HG03060 (cell line): ENCODE results near the gene SRGAP1.
"Not testable (repeated sequence)": the region's sequence is repeated elsewhere in the genome, so short reads cannot be mapped to it uniquely, and the experiment has no call there.

ENCODE experiments used
- ATAC-seq: cut with Tn5 transposase; IDR thresholded peaks from one replicate; pipeline ENCODE4 v1.9.1; 2021; ENCODE audit warnings: low read depth, moderate number of reproducible peaks; ENCODE audit not compliant: unreplicated experiment

SRGAP1 gene

GRCh38 chr12:63995512-63995911, 151.0 kb downstream of the SRGAP1 start:
- no peak for ATAC-seq

DNA sequence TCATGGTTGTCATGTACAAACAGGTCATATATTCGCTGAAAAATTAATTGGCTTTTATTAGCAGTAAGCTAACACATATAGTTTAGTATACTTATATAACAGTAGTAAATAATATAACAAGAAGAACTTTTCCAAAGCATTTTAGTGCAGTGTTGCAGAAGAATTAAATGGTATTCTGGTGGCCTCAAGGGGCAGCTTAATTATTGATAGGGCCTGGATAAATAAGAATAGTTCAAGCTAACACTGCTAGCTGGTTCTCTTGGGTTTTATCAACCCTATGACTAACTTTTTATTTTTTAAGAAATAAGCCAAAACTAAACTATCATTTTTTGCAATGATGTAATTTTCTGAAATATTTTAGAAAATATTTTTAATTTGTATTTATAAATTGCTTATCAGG, 152.1 kb downstream of the SRGAP1 start:
- ATAC-seq: no peak

GRCh38 chr12:63997198-63997597, 152.7 kb downstream of the SRGAP1 start:
- ATAC-seq: no peak

DNA sequence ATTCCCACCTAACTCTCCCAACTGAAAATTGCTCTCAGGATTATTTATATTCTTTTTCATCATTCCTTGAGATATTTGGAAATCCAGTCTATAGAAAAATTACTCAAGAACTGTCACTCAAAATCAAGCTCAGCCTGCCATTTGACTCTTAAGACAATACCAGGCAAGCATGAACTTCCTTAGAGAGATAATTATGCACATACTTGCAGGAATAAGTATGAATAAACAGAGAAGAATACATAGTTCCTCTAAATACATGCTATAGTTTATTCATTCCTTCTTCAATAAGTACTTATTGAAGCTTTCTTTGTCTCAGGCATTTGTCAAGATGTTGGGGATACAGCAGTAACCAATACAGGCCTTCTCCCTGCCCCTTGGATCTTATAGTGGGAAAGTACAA, 154.1 kb downstream of the SRGAP1 start:
- ATAC-seq: no peak

DNA sequence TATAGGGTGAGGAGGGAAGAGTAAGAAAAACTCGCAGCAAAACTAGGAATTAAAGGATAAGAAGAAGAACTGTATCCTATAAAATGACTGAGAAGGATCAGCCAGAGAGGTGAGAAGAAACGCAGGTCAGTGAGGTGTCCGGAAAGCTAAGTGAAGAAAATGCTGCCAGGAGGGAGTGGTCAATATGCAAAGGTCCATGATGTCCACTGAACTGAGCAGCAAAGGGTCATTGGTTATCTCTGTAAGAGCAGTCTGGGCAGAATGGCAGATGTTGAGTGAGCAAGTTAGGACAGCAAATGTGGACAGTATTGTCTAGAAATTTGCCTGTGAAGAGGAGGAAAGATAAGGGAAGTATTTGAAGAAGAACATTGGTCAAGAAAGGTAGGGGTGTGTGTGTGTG, 155.4 kb downstream of the SRGAP1 start:
- no peak for ATAC-seq

DNA sequence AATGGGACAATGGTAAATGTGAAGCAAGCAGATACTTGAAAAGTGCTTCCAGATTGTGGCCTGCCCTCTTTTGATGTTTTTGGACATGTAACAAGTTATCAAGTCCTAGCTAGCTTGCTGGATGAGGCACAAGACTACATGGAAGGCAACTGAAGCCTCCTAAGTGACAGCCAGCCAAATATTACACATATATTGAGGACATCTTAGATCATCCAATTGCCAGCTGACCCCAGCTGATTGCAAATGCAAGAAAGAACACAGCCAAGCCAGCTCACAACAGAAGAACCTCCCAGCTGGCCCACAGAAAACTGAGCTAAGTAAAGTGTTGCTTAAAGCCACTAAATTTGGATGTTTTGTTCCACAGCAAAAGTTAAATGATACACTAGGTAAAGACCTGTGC, 156.9 kb downstream of the SRGAP1 start:
- no peak for ATAC-seq

DNA sequence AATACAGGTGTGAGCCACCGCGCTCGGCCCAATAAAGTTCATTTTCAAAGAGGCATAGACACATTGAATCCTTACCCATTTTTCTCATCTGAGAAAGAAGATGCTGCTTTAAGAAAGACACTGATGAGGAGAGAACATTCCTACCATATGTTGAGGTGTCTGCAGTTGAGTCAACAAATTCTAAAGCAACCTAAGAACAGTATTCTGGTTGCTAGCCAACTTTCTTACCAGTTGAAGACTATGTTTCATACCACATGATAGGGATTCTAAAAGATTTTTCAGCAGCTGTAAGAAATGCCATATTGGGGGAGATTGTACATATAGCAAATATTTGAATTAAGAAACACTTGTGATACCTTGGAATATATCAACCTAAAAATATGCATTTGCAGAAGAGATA, 160.1 kb downstream of the SRGAP1 start:
- no peak for ATAC-seq

DNA sequence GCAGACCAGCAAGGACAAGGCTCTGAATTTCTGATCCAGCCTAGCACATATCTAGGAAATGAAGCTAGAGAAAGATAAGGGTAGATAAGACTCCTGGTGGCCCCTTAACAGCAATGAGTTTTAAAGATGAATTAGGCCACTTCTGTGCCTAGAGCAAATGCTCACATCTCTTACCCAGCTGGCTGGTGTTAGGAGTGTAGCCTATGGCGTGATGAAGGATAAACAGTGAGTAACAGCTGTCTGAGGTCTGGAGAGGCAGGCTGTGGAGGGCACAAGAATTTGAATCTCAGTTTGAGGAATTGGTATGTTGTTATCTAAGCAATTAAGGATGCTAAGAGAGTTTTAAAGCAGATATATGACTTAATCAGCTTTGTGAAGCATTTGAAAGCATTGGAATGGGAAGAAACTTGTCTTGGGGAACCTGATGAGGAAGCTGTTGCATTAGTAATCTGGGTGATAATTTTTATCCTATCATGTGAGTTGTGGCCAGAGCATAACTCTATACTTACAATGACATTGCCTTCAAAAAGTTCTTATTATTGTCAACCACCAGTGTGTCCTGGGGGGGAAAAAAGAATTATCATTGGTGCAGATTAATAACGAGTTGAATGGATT, 161.8 kb downstream of the SRGAP1 start:
- ATAC-seq: no peak

DNA sequence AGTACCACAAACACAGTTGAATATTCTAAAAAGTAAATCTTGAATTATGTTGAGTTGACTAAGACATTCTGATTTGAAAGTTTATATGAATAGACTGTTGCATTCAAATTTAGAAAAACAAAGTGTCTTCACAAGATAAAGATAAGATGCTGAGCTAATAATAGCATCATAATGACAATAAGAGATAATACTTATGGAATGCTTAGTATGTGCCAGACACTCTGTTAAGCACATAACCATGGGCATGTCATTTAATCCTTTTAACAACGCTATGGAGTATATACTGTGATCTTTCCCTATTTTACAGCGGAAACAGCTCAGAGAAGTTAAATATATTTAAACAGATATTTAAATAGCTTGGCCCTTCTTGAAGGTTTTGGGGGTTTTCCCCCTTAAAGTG, 163.4 kb downstream of the SRGAP1 start:
- no peak for ATAC-seq

GRCh38 chr12:64008596-64008995, 164.1 kb downstream of the SRGAP1 start:
- no peak for ATAC-seq

- ATAC-seq: peak; percentile 17
These were observed 165.0 kb downstream of the SRGAP1 start for GRCh38 chr12:64009321-64010068.

DNA sequence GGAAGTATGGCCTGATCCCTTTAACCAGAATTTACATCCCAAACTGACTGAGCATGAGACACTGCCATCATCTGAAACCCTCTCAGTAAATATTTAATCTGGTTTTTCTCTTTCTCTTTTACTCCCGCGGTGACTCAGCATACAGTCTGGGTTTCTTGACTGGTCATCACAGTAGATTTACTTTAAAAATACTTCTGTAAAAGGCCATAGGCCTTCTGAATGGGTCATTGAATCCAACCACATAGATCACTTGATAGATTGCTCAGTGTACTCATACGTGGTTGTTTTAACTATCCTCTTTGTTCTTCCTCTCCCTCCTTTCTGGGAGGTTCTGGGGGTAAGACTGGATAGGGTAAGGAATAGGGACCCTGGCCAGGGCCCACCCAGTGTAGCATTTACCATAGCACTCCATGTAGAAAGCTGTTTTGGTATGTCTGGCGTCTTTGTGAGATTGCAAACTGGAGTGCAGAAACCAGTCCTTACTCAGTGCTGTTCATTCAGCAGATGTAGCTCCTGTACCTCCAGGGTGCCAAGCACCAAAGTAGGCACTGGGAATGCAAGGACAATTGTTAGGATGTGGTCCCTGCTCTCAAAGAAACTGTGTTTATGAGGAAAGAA, 165.7 kb downstream of the SRGAP1 start:
- ATAC-seq: peak; percentile 89

DNA sequence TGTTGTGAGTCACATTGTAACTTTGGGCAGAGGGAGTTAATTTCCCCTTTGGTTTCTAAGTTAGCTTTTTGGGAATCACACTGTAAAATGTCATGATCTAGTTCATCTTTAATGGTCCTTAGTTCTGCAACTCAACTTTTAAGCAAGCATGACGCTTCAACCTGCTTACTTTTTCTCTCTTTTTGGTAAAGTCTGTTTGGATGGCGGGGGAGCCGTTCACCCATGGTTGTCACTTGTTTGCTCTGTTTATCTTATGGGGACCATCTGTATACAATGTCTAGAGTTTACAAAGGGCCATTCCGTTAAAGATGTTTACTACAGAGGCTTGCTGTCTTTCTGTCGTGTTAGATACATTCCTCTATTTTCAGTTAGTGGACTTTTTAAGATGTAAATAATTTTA, 172.0 kb downstream of the SRGAP1 start:
- no peak for ATAC-seq

DNA sequence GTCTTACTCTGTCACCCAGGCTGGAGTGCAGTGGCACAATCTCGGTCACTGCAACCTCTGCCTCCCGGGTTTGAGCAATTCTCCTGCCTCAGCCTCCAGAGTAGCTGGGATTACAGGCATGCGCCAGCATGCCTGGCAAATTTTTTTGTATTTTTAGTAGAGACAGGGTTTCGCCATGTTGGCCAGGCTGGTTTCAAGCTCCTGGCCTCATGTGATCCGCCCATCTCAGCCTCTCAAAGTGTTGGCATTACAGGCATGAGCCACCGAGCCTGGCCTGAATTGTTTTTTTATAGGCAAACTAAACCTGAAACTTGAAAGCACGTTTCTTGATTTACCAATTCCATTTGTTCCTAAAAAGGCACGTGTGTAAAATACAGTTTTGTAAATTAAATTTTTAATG, 173.6 kb downstream of the SRGAP1 start:
- not testable (repeated sequence) for ATAC-seq

- ATAC-seq: no peak
These were observed 174.0 kb downstream of the SRGAP1 start for GRCh38 chr12:64018524-64018923.

DNA sequence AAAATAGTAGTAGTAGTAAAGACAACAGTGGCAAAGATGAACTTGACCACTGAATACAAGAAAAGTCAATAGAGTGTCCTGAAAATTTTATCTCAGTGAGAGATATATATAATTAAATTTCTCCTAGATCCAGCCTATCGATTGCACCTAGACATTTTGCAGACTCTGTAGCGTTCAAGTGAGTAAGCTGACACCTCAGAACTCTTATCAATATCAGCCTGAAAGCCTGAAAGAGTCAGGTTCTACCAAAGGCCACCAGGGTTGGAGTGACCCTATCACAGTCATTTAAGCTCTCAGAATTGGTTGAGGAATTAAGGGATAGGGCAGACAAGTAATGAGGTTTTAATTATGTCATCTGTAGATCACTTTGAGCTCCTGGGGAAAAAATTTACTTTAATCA, 174.6 kb downstream of the SRGAP1 start:
- no peak for ATAC-seq

- no peak for ATAC-seq
These were observed 175.2 kb downstream of the SRGAP1 start for GRCh38 chr12:64019654-64020053.

GRCh38 chr12:64025174-64025958, 180.9 kb downstream of the SRGAP1 start:
- ATAC-seq: no peak

DNA sequence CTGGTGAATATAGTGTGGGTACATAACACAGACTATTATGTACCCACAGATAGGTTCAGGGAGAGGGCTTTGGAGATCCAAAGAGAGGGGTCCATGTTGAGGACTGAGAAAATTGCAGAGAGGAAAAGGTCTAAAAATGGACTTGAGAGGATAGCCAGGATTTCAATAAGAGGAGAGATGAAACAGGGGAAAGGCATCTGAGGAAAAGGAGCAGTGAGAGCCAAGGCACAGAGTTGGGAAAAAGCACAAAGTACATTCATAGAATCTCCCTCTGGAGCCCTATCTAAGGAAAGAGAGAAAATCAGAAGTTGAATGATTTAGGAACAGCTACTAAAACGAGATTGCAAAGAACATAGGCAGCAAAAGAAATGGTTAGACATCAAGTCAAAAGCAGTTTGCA, 182.8 kb downstream of the SRGAP1 start:
- no peak for ATAC-seq

DNA sequence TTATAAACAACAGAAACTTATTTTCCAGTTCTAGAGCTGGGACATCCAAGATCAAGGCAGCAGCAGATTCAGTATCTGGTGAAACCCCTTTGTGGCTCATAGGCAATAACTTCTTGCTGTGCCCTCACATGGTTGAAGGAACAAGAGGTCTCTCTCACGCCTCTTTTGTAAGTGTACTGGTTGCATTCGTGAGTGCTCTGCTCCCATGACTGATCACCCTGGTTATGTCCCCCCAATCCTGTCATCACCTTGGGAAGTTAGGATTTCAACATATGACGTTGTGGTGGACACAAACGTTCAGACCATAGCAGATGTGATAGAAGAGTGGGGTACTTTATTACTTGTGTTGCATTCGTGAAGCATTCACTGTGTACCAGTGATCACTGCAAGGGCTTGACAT, 184.0 kb downstream of the SRGAP1 start:
- no peak for ATAC-seq
